DMS53 treated with DMSO at 0.1 percent for 48 hours (cell line): Measurements from ENCODE around the gene NSG1.
"Not testable (repeated sequence)": the region's sequence is repeated elsewhere in the genome, so short reads cannot be mapped to it uniquely, and the experiment has no call there.

Experiments used
- DNase-seq: peaks from one replicate; lab custom pipeline; 2025; ENCODE audit not compliant: unreplicated experiment; lab: John Stamatoyannopoulos, UW

Gene NSG1

GRCh38 chr4:4386736-4387392 lies at the start of gene NSG1:
Gene NSG1, plus strand, starts transcription at chr4:4387102. Its CDS starts 528 bp downstream, at chr4:4387630.
- no peak for DNase-seq

- no peak for DNase-seq
Measured at GRCh38 chr4:4338210-4339001, 48.5 kb upstream of the NSG1 start.

GRCh38 chr4:4339504-4340085 lies 47.3 kb upstream of the NSG1 start:
- DNase-seq = no peak

GRCh38 chr4:4341861-4342650 lies 44.8 kb upstream of the NSG1 start:
- DNase-seq = no peak

GRCh38 chr4:4343038-4343437 lies 43.9 kb upstream of the NSG1 start:
- no peak for DNase-seq

- DNase-seq = peak; percentile 15
Measured at GRCh38 chr4:4344915-4345527, 41.9 kb upstream of the NSG1 start.

GRCh38 chr4:4347585-4347984 lies 39.3 kb upstream of the NSG1 start:
- DNase-seq = no peak

- not testable (repeated sequence) for DNase-seq
Measured at GRCh38 chr4:4348585-4348984, 38.3 kb upstream of the NSG1 start.

- no peak for DNase-seq
Measured at GRCh38 chr4:4349867-4350266, 37.0 kb upstream of the NSG1 start.

GRCh38 chr4:4350909-4351308 lies 36.0 kb upstream of the NSG1 start:
- no peak for DNase-seq

GRCh38 chr4:4355302-4355701 lies 31.6 kb upstream of the NSG1 start:
- DNase-seq = no peak

- DNase-seq = no peak
Measured at GRCh38 chr4:4356106-4357041, 30.5 kb upstream of the NSG1 start.

- DNase-seq = no peak
Measured at GRCh38 chr4:4358093-4358854, 28.6 kb upstream of the NSG1 start.

GRCh38 chr4:4361883-4362282 lies 25.0 kb upstream of the NSG1 start:
- no peak for DNase-seq

- DNase-seq = no peak
Measured at GRCh38 chr4:4362991-4363697, 23.8 kb upstream of the NSG1 start.

GRCh38 chr4:4364061-4364460 lies 22.8 kb upstream of the NSG1 start:
- no peak for DNase-seq

GRCh38 chr4:4364486-4365208 lies 22.3 kb upstream of the NSG1 start:
- no peak for DNase-seq
